Sigmoid colon (tissue), 7 donors: ENCODE data around the gene STK39. TPM values are rescaled to one million over a fixed set of nuclear protein-coding genes. Genes with fewer than 3 reads are reported as not detected.

Experiments
- DNase-seq: peaks from one replicate; pipeline ENCODE4 v3.0.0-alpha.2; 2019
- H3K27ac ChIP-seq, 4 donors: fragments of 200-600 bp; sonication (generic); one replicate each; pipeline ENCODE4 v1.5.1; 2016 to 2019; ENCODE audit warnings: mild to moderate bottlenecking in 1 of 4
- H3K27me3 ChIP-seq, 3 donors: fragments of 200-600 bp; sonication (generic); one replicate each; pipeline ENCODE4 v1.5.1; 2019; ENCODE audit warnings: mild to moderate bottlenecking in 1 of 3
- H3K36me3 ChIP-seq, 4 donors: fragments of 200-600 bp; sonication (generic); one replicate each; pipeline ENCODE4 v1.5.1; 2016 to 2019
- H3K4me1 ChIP-seq, 4 donors: fragments of 200-600 bp; sonication (generic); one replicate each; pipeline ENCODE4 v1.5.1; 2017 to 2019
- H3K4me3 ChIP-seq, 4 donors: fragments of 200-600 bp; sonication (generic); one replicate each; pipeline ENCODE4 v1.5.1; 2017 to 2019; ENCODE audit warnings: mild to moderate bottlenecking in 2 of 4, moderate library complexity in 1 of 4
- H3K9me3 ChIP-seq, 4 donors: fragments of 200-600 bp in 3 of 4; sonication (generic) in 3 of 4; one replicate each; pipeline versions ENCODE4 v1.5.1 to v1.6.1; 2013 to 2019
- EP300 ChIP-seq, 4 donors: sonication (generic); formaldehyde crosslinking; IDR thresholded peaks; one replicate each; pipeline ENCODE4 v1.6.1; 2017; ENCODE audit warnings: antibody characterized with exemption in 4 of 4
- POLR2A ChIP-seq, 2 donors: fragments of 450-650 bp; IDR thresholded peaks; one replicate each; pipeline ENCODE4 v1.6.1; 2016; ENCODE audit warnings: antibody characterized with exemption in 2 of 2, mild to moderate bottlenecking in 2 of 2, moderate library complexity in 2 of 2
- POLR2AphosphoS5 ChIP-seq, 4 donors: sonication (generic); formaldehyde crosslinking; IDR thresholded peaks; one replicate each; pipeline ENCODE4 v1.6.1; 2017; ENCODE audit warnings: antibody characterized with exemption in 4 of 4
- WGBS, 2 donors: extraction: QIAGEN DNeasy Blood & Tissue Kit; methylation state at CpG; one replicate each; pipeline ENCODE4 v1.1.7; 2013; 5-methylcytosine and 5-hydroxymethylcytosine counted together
- intact Hi-C: fragments of 100-400 bp; cut with DNase I; formaldehyde crosslinking; loops from one replicate; pipeline ENCODE4 v1.15.1; 2023
- polyA plus RNA-seq, 3 donors: library from polyadenylated mRNA; stranded (reverse); fragments of 200-250 nt; gene quantifications; one replicate each; pipeline ENCODE4 v1.2.3, GENCODE V29; 2013
- total RNA-seq, 4 donors: library from RNA; depleted of rRNA; stranded (reverse); fragments of >200 nt; gene quantifications; one replicate each; pipeline ENCODE4 v1.1.0, GENCODE V29; 2016
- TF ChIP-seq, protein P1 (sequence below), 4 experiments: fragments of 450-650 bp in 3 of 4; fragments of 200-600 bp in 1 of 4; IDR thresholded peaks; one replicate each; pipeline ENCODE4 v1.5.1; 2016 to 2019; ENCODE audit warnings: antibody characterized with exemption in 4 of 4, mild to moderate bottlenecking in 3 of 4, moderate library complexity in 2 of 4
- donor health status: healthy with polysubstance abuse.
- donor health status: Bipolar disorder and iron deficiency.
- donor health status: healthy.

Gene STK39
- total and polyA plus RNA-seq, 7 donors, result 13.4 to 44.9 (median 24.1) TPM

DNA sequence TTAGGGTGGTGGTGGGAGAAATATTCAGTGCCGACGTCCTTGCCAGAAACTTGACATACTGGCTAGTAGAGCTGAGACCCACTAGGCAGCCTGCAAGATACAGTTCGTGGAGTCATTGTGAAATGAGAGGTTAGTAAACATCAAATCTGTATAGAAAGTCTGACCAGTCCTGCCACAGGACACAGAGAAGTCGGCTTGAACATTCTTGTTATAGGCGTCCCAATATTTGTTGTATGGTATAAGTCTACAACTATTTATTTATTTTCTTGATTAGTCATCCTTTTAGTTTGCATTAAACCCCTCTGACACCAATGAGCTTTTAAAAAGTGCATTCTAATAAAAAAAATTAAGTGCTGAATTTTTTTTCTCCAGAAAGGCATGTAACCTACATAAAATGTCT lies 265.4 kb downstream of the STK39 start:
- no peaks in the 10 kb centered on the region for H3K9me3 ChIP-seq
- H3K36me3 ChIP-seq, result no peaks in the 10 kb centered on the region
- 92 to 93% methylated on average over 5 of the region's 5 CpGs for WGBS, 2 donors
- peaks cover 0 to 12% (median 10%) of the 10 kb centered on the region in 4 donors for H3K4me1 ChIP-seq
- no peak overlapping the region for H3K4me3 ChIP-seq
- TF ChIP-seq, protein P1, sequence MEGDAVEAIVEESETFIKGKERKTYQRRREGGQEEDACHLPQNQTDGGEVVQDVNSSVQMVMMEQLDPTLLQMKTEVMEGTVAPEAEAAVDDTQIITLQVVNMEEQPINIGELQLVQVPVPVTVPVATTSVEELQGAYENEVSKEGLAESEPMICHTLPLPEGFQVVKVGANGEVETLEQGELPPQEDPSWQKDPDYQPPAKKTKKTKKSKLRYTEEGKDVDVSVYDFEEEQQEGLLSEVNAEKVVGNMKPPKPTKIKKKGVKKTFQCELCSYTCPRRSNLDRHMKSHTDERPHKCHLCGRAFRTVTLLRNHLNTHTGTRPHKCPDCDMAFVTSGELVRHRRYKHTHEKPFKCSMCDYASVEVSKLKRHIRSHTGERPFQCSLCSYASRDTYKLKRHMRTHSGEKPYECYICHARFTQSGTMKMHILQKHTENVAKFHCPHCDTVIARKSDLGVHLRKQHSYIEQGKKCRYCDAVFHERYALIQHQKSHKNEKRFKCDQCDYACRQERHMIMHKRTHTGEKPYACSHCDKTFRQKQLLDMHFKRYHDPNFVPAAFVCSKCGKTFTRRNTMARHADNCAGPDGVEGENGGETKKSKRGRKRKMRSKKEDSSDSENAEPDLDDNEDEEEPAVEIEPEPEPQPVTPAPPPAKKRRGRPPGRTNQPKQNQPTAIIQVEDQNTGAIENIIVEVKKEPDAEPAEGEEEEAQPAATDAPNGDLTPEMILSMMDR (IDR thresholded peaks at IDR 0.05), result no peak
- TF ChIP-seq POLR2A (IDR thresholded peaks at IDR 0.05) (no peak), EP300 (IDR thresholded peaks at IDR 0.05) (no peak), POLR2AphosphoS5 (IDR thresholded peaks at IDR 0.05) (no peak)
- no peak overlapping the region for H3K27ac ChIP-seq
- DNase-seq, result no peak
- H3K27me3 ChIP-seq, result no peaks in the 10 kb centered on the region
- intact Hi-C loops, result no loop called here

DNA sequence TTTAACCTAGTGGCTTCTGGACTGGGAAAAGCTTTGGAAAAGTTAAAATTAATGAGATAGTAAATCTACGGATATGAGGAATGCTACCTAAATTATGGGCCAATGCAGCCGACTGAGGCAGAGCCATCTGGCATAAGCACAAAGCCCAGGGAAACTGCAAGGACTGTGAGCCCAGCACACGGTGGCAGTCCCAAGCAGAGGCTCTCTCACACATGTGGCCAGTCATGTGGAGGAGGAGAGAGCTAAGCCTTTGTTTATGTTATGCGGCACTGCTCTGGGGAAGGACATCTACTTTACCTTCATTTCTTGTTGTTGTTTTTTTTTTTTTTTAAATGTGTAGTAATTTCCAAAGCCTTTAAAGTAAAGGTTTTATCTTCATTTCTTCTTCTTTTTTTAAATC lies 267.0 kb downstream of the STK39 start:
- DNase-seq, result no peak
- 85 to 94% methylated on average over 4 of the region's 4 CpGs for WGBS, 2 donors
- TF ChIP-seq POLR2A (IDR thresholded peaks at IDR 0.05) (no peak), EP300 (IDR thresholded peaks at IDR 0.05) (no peak), POLR2AphosphoS5 (IDR thresholded peaks at IDR 0.05) (no peak)
- TF ChIP-seq, protein P1 (IDR thresholded peaks at IDR 0.05), result no peak
- no peak overlapping the region for H3K27ac ChIP-seq
- H3K9me3 ChIP-seq, result no peaks in the 10 kb centered on the region
- H3K27me3 ChIP-seq, result no peaks in the 10 kb centered on the region
- no peak overlapping the region for H3K4me3 ChIP-seq
- no peaks in the 10 kb centered on the region for H3K36me3 ChIP-seq
- intact Hi-C loops, result no loop called here
- H3K4me1 ChIP-seq, result peaks cover 0 to 2% (median 0%) of the 10 kb centered on the region in 4 donors

DNA sequence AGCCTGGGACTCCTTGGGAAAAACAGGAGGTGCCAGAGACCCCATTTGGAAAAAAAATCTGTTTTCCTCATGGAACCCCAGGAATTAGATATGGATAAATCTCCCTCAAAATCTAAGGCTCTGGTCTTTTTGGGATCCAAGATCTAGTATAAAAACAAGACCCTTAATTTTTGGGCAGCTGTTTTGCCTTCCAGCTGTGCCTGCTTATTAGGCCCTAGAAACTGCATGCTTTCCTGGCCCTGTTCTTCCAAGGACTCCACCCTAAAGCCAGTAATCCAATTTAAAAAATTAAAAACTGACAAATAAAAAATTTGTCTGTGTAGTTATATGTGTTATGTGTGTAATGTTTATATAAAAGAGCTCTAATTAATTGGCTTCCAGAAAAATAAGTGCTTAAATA lies 274.6 kb downstream of the STK39 start:
- no peak for TF ChIP-seq POLR2AphosphoS5 (IDR thresholded peaks at IDR 0.05)
- TF ChIP-seq POLR2A (IDR thresholded peaks at IDR 0.05), result no peak
- TF ChIP-seq EP300 (IDR thresholded peaks at IDR 0.05), result no peak
- TF ChIP-seq, protein P1 (IDR thresholded peaks at IDR 0.05), result no peak
- DNase-seq, result no peak
- H3K27ac ChIP-seq, result no peak overlapping the region
- no peaks in the 10 kb centered on the region for H3K36me3 ChIP-seq
- H3K9me3 ChIP-seq, result peaks cover 0 to 8% (median 0%) of the 10 kb centered on the region in 4 donors
- no peaks in the 10 kb centered on the region for H3K27me3 ChIP-seq
- intact Hi-C loops, result no loop called here
- no peak overlapping the region for H3K4me3 ChIP-seq
- peaks cover 0 to 14% (median 6%) of the 10 kb centered on the region in 4 donors for H3K4me1 ChIP-seq

DNA sequence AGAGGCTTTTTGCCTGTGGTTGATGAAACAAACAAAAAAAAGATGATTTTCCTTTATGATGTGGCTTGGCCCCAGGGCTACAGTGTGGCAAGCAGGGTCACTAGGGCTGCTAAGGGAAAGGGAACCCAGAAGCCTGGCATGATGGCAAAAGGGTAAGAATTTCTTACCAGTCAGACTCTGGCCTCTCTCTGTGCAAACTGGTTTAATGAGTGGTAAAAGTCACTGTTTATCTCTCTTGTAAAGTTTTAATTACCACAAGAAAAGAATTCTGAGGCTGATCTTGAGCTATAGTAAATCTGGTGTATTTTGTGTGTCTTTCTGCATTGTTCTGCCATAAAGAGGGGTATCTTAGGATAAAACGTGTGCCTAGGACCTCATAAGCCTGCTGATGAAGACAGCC lies 275.4 kb downstream of the STK39 start:
- no peaks in the 10 kb centered on the region for H3K27me3 ChIP-seq
- no peak overlapping the region for H3K4me3 ChIP-seq
- H3K9me3 ChIP-seq, result peaks cover 0 to 8% (median 0%) of the 10 kb centered on the region in 4 donors
- TF ChIP-seq, protein P1 (IDR thresholded peaks at IDR 0.05), result no peak
- no peak for TF ChIP-seq EP300 (IDR thresholded peaks at IDR 0.05)
- no peak for TF ChIP-seq POLR2A (IDR thresholded peaks at IDR 0.05)
- TF ChIP-seq POLR2AphosphoS5 (IDR thresholded peaks at IDR 0.05), result no peak
- H3K27ac ChIP-seq, result no peak overlapping the region
- 32 to 72% methylated on average over 1 of the region's 1 CpG for WGBS, 2 donors
- no peak for DNase-seq
- intact Hi-C loops, result no loop called here
- H3K4me1 ChIP-seq, result peaks cover 0 to 21% (median 12%) of the 10 kb centered on the region in 4 donors
- no peaks in the 10 kb centered on the region for H3K36me3 ChIP-seq
